GM15510 (cell line): ENCODE results near the gene SPR.

Source experiments
- POLR2A ChIP-seq: IDR thresholded peaks from 3 replicates; pipeline ENCODE4 v1.6.1; 2011; ENCODE audit warnings: borderline replicate concordance; ENCODE audit not compliant: insufficient read length; ENCODE audit errors: extremely low read depth

SPR gene

DNA sequence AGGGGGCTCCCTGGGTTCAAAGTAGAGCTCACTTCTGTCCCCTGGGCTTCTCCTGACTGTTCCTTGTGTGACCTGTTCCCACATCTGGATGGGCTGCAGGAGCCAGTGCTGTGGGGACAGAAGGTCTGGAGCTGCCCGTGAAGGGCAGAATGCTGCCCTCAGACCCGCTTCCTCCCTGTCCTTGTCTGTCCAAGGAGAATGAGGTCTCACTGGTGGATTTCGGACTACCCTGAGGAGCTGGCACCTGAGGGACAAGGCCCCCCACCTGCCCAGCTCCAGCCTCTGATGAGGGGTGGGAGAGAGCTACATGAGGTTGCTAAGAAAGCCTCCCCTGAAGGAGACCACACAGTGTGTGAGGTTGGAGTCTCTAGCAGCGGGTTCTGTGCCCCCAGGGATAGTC, 45.6 kb downstream of the SPR start:
- TF ChIP-seq POLR2A = no peak

- TF ChIP-seq POLR2A = no peak
These were observed 46.0 kb downstream of the SPR start for GRCh38 chr2:72933207-72933606.

DNA sequence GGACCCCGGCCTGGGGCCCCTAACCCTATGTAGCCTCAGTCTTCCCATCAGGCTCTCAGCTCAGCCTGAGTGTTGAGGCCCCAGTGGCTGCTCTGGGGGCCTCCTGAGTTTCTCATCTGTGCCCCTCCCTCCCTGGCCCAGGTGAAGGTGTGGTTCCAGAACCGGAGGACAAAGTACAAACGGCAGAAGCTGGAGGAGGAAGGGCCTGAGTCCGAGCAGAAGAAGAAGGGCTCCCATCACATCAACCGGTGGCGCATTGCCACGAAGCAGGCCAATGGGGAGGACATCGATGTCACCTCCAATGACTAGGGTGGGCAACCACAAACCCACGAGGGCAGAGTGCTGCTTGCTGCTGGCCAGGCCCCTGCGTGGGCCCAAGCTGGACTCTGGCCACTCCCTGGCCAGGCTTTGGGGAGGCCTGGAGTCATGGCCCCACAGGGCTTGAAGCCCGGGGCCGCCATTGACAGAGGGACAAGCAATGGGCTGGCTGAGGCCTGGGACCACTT, 46.5 kb downstream of the SPR start:
- no peak for TF ChIP-seq POLR2A

DNA sequence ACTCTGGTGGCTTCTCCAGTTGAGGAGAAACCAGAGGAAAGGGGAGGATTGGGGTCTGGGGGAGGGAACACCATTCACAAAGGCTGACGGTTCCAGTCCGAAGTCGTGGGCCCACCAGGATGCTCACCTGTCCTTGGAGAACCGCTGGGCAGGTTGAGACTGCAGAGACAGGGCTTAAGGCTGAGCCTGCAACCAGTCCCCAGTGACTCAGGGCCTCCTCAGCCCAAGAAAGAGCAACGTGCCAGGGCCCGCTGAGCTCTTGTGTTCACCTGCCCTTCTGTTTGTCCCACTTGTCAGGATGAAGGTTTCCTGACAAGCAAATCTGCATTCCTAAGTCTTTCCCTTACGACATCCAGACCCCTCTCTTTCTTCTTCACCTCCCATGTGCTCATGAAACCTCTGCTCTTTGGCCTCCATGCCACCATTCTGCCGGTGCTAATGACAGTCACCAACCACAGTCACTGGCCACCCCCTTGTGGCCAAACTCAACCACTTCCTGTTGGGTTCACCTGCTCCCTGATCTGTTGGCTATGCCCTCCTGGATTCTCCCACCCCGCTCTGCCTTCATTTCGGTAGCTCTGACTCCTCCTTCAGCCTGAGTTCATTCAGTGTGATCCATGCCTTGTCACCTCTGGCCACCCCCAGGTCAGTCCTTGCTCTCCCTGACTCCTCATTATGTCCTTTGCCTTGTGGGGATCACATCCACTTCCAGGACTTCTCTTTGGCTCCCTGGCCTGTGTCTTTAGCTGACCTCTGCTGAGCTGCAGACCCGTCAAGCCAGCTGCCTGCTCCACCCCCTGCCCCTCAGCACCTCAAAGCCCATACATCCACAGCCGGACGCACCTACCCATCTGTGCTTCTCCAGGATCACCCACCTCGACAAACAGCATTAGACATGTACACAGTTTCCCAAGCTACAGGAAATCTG, 47.7 kb downstream of the SPR start:
- no peak for TF ChIP-seq POLR2A

- TF ChIP-seq POLR2A = no peak
These were observed 48.4 kb downstream of the SPR start for GRCh38 chr2:72935611-72935957.

GRCh38 chr2:72936660-72937355, 49.6 kb downstream of the SPR start:
- no peak for TF ChIP-seq POLR2A

DNA sequence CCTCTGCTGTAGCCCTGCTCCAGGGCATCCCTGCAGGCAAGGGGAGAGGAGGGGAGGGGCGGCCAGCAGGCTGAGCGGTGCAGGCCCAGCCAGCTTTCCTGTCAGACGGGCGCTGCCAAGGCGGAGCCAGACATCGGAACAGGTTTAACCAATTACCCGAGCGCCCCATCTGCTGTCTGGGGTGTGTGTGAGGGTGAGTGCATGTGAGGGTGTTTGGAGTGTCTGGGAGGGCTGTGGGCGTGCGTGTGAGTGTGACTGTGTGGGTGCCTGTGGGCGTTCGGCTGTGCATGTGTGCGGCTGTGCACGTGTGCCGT, 50.1 kb downstream of the SPR start:
- TF ChIP-seq POLR2A = no peak

DNA sequence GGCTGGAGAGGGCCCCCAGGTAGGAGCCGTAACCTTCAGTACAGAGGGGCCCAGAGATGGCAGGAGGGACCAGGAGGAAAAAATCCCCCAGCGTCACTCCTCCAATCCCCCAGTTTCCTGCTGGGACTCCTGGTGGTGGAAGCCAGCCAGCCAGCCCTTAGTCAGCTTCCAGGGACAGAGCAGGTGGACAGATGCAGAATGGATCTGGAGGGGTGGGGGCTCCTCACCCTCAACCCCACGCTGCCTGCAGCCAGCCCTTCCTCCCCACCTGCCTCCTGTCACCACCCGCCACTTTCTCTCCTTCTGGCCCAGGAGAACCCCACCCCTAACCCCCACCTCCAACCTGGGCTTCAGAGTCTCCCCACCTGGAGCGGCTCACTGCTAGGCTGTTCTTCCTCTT, 51.2 kb downstream of the SPR start:
- no peak for TF ChIP-seq POLR2A

DNA sequence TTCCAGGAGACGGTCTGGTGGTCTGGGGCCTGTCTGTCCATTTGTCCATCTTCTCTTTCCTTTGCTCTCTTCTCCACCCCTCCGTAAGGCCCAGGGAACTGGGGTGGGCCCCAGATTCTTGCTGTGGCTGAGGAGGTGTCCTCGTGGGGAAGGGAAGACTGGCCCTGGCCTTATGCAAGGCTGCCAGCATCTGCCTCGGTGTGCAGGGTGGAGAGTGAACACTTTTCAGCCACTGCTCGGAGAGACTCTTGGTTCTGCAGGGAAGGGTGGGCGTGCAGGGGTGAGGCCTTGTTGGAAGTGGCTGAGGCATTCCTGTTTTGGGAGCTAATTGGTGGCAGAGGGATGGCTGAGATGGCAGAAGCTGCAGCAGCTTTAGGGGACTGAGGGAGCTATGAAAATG, 53.2 kb downstream of the SPR start:
- TF ChIP-seq POLR2A = no peak

GRCh38 chr2:72940786-72941185, 53.6 kb downstream of the SPR start:
- no peak for TF ChIP-seq POLR2A
